NCI-H1105 (cell line): Measurements from ENCODE around the gene LETMD1.

Experiments
- DNase-seq: peaks from one replicate; lab custom pipeline; 2025; lab: John Stamatoyannopoulos, UW

Gene LETMD1

GRCh38 chr12:51025836-51026638, 22.1 kb upstream of the LETMD1 start, which contains the start of gene SLC11A2:
TSS of gene SLC11A2 (minus strand) at chr12:51026384. CDS start at chr12:51010728, 15,656 bp downstream.
- peak; percentile 76 for DNase-seq

DNA sequence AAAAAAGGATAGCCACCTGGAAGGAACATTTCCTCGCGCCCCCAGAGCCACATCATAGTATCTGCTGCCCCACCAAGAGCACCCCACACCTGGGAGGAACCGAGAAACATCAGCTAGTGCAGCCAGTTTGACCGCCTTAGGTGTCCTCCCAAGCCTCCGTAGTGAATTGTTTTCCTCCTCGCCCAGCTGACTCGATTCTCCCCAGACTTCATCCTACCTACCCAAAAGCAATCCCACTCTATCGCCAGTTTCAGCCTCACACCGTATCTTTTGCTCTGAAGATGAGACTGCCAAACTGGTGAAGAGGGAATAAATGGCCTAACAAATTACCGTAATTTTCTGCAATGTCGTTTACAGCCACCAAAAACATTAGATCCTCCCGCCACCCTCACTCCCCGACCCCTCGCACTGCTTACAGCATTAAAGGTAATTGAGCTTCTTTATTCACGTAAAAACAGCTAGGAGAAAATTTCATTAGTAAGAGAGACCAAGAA, 20.7 kb upstream of the LETMD1 start:
- DNase-seq, result no peak

GRCh38 chr12:51028126-51028812, 19.9 kb upstream of the LETMD1 start:
- DNase-seq, result no peak

- no peak for DNase-seq
Observed at GRCh38 chr12:51028813-51029150, 19.3 kb upstream of the LETMD1 start.

DNA sequence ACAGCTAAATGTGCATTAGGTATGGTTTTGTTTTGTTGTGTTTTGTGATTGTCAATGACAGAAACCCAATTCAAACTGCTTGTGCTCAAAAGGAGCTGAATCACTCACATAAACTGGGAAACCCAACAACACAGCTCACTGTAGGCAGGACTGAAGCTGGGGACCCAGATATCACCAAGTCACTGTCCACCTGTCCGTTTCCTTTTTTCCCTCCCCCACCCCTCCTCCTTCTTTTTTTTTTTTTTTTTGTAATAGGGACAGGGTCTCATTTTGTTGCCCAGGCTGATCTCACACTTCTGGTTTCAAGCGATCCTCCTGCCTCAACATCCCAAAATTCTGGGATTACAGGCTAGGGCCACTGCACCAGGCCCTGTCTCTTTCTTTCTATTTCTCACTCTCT, 15.1 kb upstream of the LETMD1 start:
- DNase-seq, result no peak

DNA sequence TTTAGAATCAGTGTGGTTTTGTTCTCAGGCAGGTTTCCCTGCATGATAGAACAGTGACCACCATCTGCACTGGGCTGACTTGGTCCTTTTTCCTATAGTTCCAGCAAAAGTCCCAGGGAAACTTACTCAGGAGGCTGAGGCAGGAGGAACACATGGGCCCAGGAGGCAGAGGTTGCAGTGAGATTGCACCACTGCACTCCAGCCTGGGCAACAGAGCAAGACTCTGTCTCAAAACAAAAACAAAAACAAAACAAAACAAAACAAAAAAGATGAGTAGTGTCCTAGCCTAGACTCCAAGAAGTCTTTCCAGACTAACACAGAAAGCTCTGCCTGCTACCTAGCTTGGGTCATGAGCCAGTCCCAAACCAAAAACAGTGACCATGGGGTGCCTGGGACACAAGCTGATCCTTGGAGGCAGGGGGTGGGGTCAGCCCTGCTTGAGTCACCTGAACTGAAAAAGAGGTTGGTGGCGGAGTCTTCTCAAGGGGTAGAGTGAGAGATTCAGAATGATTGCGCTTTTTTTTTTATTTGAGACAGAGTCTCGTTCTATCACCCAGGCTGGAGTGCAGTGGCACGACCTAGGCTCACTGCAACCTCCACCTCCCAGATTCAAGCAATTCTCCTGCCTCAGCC, 14.6 kb upstream of the LETMD1 start:
- no peak for DNase-seq

DNA sequence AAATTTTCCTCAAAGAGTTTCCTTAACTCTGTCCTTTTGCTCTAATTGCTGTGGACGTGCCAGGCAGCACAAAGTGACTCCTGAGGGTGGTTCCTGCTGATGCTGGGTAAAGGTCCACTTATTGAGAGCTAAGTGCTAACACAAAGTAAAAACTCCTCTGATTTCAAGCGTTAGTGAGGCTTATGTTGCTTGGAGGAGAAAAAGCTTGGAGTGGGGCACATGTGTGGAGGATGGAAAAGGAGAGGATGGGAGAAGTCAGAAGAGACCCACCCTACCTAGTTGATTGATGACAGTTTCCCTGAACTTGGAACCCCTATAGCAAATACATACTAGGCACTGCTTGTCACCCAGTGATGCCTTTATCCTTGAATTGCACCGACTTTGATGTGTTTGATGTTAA, 11.8 kb upstream of the LETMD1 start:
- no peak for DNase-seq

- no peak for DNase-seq
Observed at GRCh38 chr12:51048661-51049251, 629 bp downstream of the LETMD1 start.

DNA sequence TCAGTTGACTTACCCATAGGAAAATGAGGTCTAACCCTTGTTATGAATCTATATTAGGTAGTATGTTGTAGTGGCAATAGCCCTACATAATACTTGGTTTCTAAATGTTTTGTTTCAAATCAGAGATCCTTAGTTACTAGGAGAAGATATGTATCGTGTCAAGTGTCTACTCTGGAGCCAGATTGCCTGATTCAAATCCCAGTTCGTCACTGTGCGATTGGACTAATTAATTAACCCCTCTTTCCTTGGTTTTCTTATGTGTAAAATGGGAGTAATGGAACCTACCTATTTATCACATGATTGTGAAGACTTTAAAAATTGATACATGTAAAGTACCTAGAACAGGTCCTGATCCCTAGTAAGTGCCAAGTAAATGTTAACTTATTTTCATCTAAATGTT, 1.4 kb downstream of the LETMD1 start:
- no peak for DNase-seq

DNA sequence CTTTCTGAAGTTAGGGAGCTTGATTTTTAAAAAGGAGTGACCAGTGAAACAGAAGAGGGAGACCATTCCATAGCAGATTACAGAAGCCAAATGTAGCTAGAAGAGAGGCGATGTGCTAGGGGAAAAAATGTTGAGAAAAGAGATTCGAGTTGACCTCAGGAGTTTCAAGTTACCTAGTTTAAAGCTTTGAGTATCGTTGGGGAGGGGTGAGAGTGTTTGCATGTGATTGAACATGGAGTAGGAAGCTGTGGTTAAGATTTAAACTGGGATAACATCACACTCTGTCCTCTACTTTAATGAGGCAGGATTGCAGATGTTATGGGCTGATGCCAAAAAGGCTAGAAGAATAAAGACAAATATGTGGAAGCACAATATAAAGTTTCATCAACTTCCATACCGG, 3.7 kb downstream of the LETMD1 start:
- DNase-seq, result no peak

GRCh38 chr12:51055060-51055459, 6.9 kb downstream of the LETMD1 start:
- DNase-seq, result no peak

DNA sequence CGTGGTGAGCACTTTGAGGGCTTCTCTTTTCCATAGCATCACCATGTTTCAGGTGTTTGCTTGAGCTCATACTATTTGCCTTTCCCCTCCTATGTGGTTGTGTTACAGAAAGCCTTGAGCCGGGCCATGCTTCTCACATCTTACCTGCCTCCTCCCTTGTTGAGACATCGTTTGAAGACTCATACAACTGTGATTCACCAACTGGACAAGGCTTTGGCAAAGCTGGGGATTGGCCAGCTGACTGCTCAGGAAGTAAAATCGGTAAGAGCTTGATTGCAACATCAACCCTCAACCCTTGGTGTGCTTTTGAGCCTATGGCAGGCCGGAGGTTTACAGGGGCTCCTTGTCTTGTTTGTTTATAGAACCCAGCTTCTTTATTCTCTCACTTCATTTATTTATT, 8.1 kb downstream of the LETMD1 start:
- no peak for DNase-seq

DNA sequence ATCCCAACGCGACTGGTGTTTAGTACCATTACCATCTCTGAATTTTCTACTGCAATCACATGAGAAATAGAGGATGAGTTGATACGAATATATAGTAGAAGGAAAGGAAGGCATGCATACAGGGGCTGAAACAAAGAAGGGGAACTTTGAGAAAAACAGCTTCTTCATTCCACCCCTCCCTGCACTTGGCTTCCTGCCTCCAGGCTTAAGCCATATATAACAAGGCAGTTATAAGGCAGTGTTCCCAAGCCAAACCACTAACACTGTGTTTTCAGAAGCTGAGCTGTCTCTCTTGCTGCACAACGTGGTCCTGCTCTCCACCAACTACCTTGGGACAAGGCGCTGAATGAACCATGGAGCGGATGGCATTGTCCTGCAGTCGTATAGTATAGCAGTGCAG, 11.0 kb downstream of the LETMD1 start:
- DNase-seq, result no peak

- DNase-seq, result no peak
Observed at GRCh38 chr12:51062631-51063397, 14.7 kb downstream of the LETMD1 start.

- no peak for DNase-seq
Observed at GRCh38 chr12:51065530-51065929, 17.4 kb downstream of the LETMD1 start.

DNA sequence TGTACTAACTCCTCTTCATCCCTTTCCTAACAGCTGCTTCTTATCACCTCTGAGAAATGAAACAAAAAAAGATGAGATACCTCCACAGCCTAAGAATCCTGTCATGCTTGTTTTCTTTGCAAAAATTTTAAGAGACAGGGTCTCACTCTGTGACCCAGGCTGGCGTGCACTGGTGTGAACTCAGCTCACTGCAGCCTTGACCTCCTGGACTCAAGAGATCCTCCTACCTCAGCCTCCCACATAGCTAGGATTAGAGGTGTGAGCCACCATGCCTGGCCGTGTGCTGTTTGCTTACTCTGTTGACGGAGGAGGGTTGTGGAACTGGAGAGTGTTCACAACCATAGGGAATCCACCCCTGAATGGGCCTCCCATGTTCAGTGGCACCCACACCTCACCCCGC, 19.1 kb downstream of the LETMD1 start:
- no peak for DNase-seq

- DNase-seq, result no peak
Observed at GRCh38 chr12:51067771-51068170, 19.6 kb downstream of the LETMD1 start.

DNA sequence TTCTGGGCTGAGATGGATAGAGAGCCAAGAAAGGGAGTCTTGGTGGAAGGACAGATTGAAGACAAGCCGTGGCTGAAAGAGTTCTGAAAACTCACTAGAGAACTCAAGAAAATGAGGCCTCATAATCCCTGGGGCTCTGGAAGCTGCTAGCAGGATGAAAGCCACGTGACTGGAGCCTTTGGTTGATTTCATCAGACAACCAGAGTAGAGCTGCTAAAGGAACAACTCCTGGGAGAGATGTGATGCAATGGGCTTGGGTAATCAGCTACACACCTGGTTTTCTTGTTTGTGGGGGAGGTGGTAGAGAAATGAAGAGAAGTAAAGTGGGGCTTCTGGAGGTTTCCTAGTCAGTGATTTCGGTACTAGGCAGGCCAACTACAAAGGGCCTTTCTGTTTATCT, 21.9 kb downstream of the LETMD1 start:
- DNase-seq, result no peak

DNA sequence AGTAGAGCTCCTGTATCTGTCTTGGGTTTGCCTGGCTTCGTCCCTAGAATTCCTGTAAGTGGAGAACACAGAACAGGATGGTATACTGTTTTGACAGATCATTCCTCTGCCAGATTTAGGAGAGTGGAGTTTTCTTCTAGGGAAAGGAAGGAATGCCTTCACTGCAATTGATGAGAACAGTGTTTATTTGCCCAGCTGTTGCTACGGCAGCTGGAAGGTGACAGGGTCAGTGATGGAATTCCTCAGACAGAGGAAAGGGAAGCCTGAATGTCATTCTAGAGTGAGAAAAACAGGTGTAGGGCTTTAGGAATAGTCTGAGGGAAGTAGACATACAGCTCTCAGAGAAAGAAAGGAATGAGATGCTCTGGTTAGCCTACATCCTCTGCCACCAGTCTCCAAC, 23.5 kb downstream of the LETMD1 start:
- no peak for DNase-seq

- DNase-seq, result no peak
Observed at GRCh38 chr12:51075390-51075789, 27.3 kb downstream of the LETMD1 start.

GRCh38 chr12:51076236-51076930, 28.3 kb downstream of the LETMD1 start:
- DNase-seq, result no peak
